HEK293 (cell line): ENCODE measurements around the gene NAT8.
A peak's percentile ranks its signal among the peaks of the same experiment; 100 is the strongest.
"Not testable (repeated sequence)": the region's sequence is repeated elsewhere in the genome, so short reads cannot be mapped to it uniquely, and the experiment has no call there.

Source experiments
- CTCF ChIA-PET: fragments of 350-600 bp; formaldehyde crosslinking; extraction: SDS; loops from one replicate; lab custom pipeline; 2021; ENCODE audit warnings: antibody characterized with exemption; lab: Yijun Ruan, JAX
- POLR2A ChIA-PET: fragments of 300-600 bp; formaldehyde crosslinking; extraction: SDS; loops from one replicate; lab custom pipeline; 2020; ENCODE audit warnings: antibody characterized with exemption, inconsistent platforms; lab: Yijun Ruan, JAX
- H3K27ac ChIP-seq: fragments of 200-500 bp; sonication (Bioruptor generic); 2 replicates; pipeline ENCODE4 v1.5.1; 2014; ENCODE audit warnings: low read depth, low read length, control low read depth, inconsistent platforms; ENCODE audit errors: extremely low read depth
- H3K36me3 ChIP-seq, 2 experiments: fragments of 200-500 bp in 1 of 2; sonication (Bioruptor generic) in 1 of 2; 1 replicate in 1 of 2; 2 replicates in 1 of 2; pipeline ENCODE4 v1.5.1; 2014 to 2017; ENCODE audit warnings: inconsistent platforms in 2 of 2, low read length in 2 of 2; ENCODE audit not compliant: control insufficient read depth in 2 of 2, insufficient read depth in 1 of 2
- H3K4me1 ChIP-seq: fragments of 200-500 bp; sonication (Bioruptor generic); 2 replicates; pipeline ENCODE4 v1.5.1; 2014; ENCODE audit warnings: mild to moderate bottlenecking, low read length, inconsistent platforms; ENCODE audit not compliant: control insufficient read depth, insufficient read depth
- H3K4me3 ChIP-seq: 2 replicates; pipeline ENCODE4 v1.5.1; 2011; ENCODE audit warnings: low read depth, mild to moderate bottlenecking, control low read depth, low read length, moderate library complexity
- H3K9me3 ChIP-seq: fragments of 200-500 bp; sonication (Bioruptor generic); 2 replicates; pipeline ENCODE4 v1.5.1; 2014; ENCODE audit warnings: low read depth, low read length, inconsistent platforms; ENCODE audit not compliant: control insufficient read depth, insufficient read depth
- SCRT2 ChIP-seq: fragments of 450-650 bp; formaldehyde crosslinking; IDR thresholded peaks from 2 replicates; pipeline ENCODE4 v1.5.1; 2016; ENCODE audit warnings: missing biosample characterization, missing genetic modification characterization
- ZNF544 ChIP-seq: fragments of 450-650 bp; formaldehyde crosslinking; IDR thresholded peaks from 2 replicates; pipeline ENCODE4 v1.5.0; 2017; ENCODE audit warnings: missing biosample characterization, missing genetic modification characterization
- ZNF585B ChIP-seq: fragments of 450-650 bp; formaldehyde crosslinking; IDR thresholded peaks from 2 replicates; pipeline ENCODE4 v1.5.1; 2016; ENCODE audit warnings: missing biosample characterization, missing genetic modification characterization
- ZNF654 ChIP-seq: fragments of 450-650 bp; formaldehyde crosslinking; IDR thresholded peaks from 2 replicates; pipeline ENCODE4 v1.5.1; 2016; ENCODE audit warnings: low read depth, missing biosample characterization, missing genetic modification characterization

Gene NAT8

DNA sequence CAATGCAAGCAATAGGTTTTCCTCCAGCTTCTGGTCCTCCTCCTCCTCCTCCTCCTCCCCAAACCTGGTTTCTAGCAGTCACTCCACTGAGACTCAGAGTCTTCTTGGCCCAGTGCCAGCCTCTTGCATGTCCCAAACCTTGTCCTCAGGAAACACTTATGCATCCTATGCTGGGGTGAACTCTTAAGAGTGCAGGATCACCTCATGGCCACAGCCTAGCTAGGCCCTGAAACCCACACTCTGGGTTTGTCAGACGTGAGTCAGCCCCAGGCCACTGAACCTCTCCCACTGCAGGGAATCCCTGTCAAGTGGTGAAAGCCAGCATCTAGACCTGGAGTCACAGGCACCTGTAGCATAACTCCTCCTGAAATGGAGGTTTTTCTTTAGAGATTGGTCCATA, 42.1 kb upstream of the NAT8 start:
- H3K9me3 ChIP-seq, POLR2A ChIA-PET, H3K4me1 ChIP-seq, H3K4me3 ChIP-seq, CTCF ChIA-PET, H3K27ac ChIP-seq, H3K36me3 ChIP-seq: not testable (repeated sequence)
- TF ChIP-seq SCRT2 (tag by site-specific recombination) (peak; percentile 68), ZNF544 (tag by site-specific recombination) (0 out of 2 replicates have a peak, but pooled peaks have one; percentile 38)

DNA sequence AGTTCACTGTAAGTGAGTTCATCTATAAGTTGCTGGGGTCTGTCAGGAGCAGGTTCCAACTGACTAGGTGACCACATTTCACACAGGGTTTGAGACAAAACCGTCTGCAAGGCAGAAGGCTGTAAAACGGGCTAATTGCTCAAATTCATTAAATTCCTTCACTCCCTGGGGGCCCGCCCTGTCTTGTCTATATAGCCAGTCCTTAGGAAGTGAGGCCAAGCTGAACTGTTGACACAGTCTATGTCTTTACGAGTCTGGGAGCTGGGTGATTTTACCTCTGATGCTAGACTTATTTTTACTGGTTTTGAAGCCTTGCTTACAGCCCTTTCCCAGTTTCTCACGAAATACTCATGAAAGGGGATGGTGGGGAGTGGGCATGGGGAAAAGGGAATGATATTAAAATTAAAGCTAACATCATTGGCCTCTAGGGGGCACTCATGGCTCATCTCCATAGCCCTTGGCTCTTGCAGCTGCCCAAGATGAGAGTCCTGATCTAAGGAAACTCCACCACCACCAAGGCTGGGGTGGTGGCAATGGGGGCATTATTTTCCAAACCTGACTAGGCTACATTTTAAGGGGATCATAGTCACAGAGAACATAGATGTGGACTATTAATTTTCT, 37.8 kb upstream of the NAT8 start:
- ChIA-PET CTCF (interaction anchor here (0.6 to 2.6 kb wide), 19 partner anchors 9 to 908 kb away, joined by 3 to 15 read pairs (median 4); no protein-coding TSS in a partner anchor), POLR2A (interaction anchor here (0.7 kb wide), 1 partner anchor 57 kb away, joined by 4 read pairs; the partner anchor contains the start of gene TPRKB)
- not testable (repeated sequence) for H3K4me1 ChIP-seq, H3K4me3 ChIP-seq, H3K9me3 ChIP-seq, H3K36me3 ChIP-seq, H3K27ac ChIP-seq
- peak; percentile 26 for TF ChIP-seq ZNF654 (tag by site-specific recombination)

GRCh38 chr2:73679237-73679636, 37.0 kb upstream of the NAT8 start:
- H3K4me3 ChIP-seq, H3K36me3 ChIP-seq, H3K9me3 ChIP-seq, POLR2A ChIA-PET, H3K4me1 ChIP-seq, H3K27ac ChIP-seq: not testable (repeated sequence)
- CTCF ChIA-PET, result interaction anchor here (1.0 to 2.6 kb wide), 7 partner anchors 9 to 470 kb away, joined by 3 to 15 read pairs (median 4); no protein-coding TSS in a partner anchor

GRCh38 chr2:73678008-73678407, 35.8 kb upstream of the NAT8 start:
- CTCF ChIA-PET, result interaction anchor here (0.6 kb wide), 1 partner anchor 1669 kb away, joined by 4 read pairs; no protein-coding TSS in a partner anchor
- H3K4me3 ChIP-seq, H3K36me3 ChIP-seq, H3K9me3 ChIP-seq, H3K27ac ChIP-seq, POLR2A ChIA-PET, H3K4me1 ChIP-seq: not testable (repeated sequence)

DNA sequence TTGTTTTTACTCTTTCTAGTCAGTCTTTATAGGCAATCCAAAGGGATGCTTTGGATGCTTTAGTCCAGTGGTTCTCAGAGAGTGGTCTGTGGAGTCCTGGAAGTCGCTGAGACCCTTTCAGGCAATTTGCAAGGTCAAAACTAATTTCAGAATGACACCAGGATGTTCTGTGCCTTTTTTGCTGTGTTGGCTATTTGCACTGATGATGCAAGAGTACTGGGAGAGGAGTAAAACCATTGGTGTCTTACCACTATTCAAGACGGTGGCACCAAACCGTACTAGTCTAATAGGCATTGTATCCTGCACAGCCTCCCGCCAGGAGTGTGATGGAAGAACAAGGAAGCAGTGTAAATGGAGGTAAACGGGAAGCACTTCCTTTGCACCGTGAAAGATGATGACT, 34.0 kb upstream of the NAT8 start:
- H3K4me3 ChIP-seq, H3K27ac ChIP-seq, CTCF ChIA-PET, H3K9me3 ChIP-seq, H3K4me1 ChIP-seq, H3K36me3 ChIP-seq, POLR2A ChIA-PET: not testable (repeated sequence)

GRCh38 chr2:73674696-73675157, 32.5 kb upstream of the NAT8 start:
- CTCF ChIA-PET, result interaction anchor here (0.6 kb wide), 2 partner anchors 24 to 476 kb away, joined by 3 to 4 read pairs; no protein-coding TSS in a partner anchor
- H3K9me3 ChIP-seq, H3K4me3 ChIP-seq, H3K4me1 ChIP-seq, POLR2A ChIA-PET: not testable (repeated sequence)
- TF ChIP-seq ZNF585B, result peak; percentile 33; the same call in 1 of the 2 replicates
- TF ChIP-seq, all 188 proteins: peak for 1; not testable (repeated sequence) for 187
- H3K27ac ChIP-seq, H3K36me3 ChIP-seq: not testable (repeated sequence)

DNA sequence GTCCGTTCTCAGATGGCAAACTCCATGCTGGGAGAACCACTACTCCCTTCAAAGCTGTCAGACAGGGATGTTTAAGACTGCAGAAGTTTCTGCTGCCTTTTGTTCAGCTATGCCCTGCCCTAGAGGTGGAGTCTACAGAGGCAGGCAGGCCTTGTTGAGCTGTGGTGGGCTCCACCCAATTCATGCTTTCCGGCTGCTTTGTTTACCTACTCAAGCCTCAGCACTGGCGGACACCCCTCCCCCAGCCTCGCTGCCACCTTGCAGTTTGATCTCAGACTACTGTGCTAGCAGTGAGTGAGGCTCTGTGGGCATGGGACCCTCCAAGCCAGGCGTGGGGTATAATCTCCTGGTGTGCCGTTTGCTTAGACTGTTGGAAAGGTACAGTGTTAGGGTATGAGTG, 27.8 kb upstream of the NAT8 start:
- POLR2A ChIA-PET, CTCF ChIA-PET: not testable (repeated sequence)

GRCh38 chr2:73667239-73667638, 25.0 kb upstream of the NAT8 start:
- H3K36me3 ChIP-seq, POLR2A ChIA-PET, H3K4me3 ChIP-seq, H3K4me1 ChIP-seq, CTCF ChIA-PET, H3K27ac ChIP-seq, H3K9me3 ChIP-seq: not testable (repeated sequence)

More for the DNA sequence above, 27.8 kb upstream of the NAT8 start:
- not testable (repeated sequence) for H3K9me3 ChIP-seq, H3K36me3 ChIP-seq, H3K27ac ChIP-seq, H3K4me1 ChIP-seq, H3K4me3 ChIP-seq
